NCI-H82 treated with DMSO at 0.1 percent for 48 hours (cell line): Measurements from ENCODE around the gene ZNF726.
"Not testable (repeated sequence)": the region's sequence is repeated elsewhere in the genome, so short reads cannot be mapped to it uniquely, and the experiment has no call there.

Experiments
- DNase-seq: peaks from one replicate; lab custom pipeline; 2025; ENCODE audit not compliant: unreplicated experiment; lab: John Stamatoyannopoulos, UW

The ZNF726 gene

DNA sequence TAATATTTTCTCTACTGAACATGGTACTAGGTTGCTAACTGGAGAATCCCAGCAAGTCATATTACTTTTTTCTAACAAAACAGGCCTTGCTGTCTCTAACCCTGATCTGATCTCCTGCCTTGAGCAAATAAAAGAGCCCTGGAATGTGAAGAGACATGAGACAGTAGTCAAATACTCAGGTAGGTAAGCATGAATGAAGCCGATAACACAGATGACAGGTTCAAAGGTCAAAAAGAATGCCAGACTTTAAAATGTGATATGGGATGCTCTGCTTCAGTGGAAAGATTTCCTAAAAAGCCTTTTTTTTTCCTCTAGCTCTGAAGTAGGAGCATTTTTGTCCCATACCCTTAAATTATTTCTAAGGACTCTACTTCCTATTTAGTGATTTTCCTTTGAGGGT, 28.7 kb downstream of the ZNF726 start:
- DNase-seq, result no peak

DNA sequence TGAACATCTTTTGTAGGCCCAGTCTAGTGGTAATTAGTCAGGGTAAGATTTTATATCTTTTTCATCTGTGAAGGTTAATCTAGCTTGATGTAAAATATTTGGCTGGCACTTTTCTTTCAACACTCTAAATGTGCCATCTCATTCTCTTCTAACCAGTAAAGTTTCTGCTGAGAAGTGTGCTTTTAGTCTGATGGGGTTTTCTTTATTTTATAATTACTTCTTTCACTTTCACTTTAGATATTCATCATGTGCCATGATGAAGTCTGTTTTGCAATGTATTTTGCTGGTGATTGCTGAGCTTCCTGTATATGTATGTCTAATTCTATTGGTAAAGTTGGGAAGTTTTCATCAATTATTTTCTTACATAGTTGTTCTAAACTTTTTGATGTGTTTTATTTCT, 31.9 kb downstream of the ZNF726 start:
- DNase-seq, result no peak

DNA sequence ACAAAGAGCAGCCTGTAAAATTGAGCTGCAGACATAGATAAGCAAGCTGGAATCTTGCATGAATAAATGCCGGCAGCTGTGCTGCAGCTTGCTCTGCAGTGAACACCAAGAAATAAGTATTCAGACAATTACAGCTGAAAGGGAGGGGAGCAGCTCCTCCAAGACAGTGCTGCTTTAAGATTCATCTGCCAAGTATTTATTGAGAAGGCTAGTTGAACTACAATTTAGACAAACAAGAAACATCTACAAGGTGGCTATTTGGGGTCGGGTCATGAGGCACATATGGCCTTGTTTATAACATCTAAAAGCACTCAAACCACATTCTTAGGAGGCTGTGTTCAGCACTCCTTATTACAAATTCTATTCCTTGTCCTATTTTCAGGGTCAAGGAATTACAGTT, 34.9 kb downstream of the ZNF726 start:
- DNase-seq, result no peak

DNA sequence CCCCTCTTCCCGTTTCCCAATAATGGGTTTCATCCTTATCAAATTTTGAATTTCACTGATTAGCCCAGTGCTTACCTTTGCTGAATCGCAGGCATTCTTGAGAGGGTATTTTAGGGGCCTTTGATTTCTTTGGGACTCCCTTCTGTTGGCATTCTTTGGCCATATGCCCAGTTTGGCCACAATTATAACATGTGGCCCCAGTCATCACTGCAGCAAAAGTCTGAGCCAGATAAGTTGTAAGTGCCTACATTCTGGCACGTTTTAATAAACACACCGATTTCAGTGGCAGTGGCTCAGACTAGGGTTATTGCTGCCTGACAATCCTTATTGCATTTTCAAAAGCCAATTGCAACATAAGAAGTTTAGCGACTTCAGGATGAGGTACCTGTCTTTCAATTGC, 41.4 kb downstream of the ZNF726 start:
- DNase-seq, result no peak

DNA sequence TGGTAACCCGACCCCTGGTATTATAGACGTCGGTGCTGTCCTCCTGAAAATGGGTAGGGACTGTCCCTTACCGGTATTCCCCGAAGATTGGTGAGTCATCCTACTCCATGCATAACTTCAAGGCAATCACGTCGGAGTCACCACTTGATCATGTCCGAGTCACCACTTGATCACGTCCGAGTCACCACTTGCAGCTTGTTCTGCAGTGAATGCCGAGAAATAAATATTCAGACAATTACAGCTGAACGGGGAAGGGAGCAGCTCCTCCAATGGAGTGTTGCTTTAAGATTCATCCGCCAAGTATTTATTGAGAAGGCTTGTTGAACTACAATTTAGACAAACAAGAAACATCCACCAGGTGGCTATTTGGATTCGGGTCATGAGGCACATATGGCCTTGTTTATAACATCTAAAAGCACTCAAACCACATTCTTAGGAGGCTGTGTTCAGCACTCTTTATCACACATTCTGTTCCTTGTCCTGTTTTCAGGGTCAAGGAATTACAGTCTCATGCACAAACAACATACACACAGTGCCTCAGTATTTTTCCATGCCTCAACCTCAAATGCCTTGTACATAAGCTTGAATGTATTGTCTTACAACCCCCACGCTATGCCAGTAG, 43.1 kb downstream of the ZNF726 start:
- DNase-seq, result no peak

DNA sequence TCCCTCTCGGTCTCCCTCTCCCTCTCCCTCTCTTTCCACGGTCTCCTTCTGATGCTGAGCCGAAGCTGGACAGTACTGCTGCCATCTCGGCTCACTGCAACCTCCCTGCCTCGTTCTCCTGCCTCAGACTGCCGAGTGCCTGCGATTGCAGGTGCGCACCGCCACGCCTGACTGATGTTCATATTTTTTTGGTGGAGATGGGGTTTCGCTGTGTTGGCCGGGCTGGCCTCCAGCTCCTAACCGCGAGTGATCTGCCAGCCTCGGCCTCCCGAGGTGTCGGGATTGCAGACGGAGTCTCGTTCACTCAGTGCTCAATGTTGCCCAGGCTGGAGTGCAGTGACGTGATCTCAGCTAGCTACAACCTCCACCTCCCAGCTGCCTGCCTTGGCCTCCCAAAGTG, 48.7 kb downstream of the ZNF726 start:
- not testable (repeated sequence) for DNase-seq

DNA sequence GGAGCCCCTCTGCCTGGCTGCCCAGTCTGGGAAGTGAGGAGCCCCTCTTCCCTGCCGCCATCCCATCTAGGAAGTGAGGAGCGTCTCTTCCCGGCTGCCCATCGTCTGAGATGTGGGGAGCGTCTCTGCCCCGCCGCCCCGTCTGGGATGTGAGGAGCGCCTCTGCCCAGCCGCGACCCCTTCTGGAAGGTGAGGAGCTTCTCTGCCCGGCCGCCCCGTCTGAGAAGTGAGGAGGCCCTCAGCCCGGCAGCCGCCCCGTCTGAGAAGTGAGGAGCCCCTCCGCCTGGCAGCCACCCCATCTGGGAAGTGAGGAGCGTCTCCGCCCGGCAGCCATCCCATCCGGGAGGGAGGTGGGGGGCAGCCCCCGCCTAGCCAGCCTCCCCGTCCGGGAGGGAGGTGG, 49.2 kb downstream of the ZNF726 start:
- DNase-seq, result not testable (repeated sequence)

DNA sequence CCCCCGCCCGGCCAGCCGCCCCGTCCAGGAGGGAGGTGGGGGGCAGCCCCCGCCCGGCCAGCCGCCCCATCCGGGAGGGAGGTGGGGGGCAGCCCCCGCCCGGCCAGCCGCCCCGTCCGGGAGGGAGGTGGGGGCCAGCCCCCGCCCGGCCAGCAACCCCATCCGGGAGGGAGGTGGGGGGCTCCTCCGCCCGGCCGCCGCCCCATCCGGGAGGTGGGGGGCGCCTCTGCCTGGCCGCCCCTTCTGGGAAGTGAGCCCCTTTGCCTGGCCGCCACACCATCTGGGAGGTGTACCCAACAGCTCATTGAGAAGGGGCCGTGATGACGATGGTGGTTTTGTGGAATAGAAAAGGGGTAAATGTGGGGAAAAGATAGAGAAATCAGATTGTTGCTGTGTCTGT, 49.6 kb downstream of the ZNF726 start:
- not testable (repeated sequence) for DNase-seq

DNA sequence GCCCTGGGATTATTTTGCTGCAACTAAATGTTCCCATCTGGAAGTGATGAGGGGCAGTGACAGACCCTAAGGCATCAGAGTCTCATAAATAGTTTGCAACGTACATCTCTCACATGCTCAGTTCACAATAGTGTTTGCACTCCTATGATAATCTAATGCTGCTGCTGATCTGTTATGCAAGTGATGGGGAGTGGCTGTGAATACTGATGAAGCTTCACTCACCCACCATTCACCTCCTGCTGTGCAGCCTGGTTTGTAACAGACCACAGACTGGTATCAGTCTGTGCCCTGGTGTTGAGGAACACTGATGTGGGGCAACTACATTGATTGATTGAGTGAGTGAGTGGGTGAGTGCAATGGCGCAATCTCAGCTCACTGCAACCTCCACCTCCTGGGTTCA, 54.9 kb downstream of the ZNF726 start:
- no peak for DNase-seq

DNA sequence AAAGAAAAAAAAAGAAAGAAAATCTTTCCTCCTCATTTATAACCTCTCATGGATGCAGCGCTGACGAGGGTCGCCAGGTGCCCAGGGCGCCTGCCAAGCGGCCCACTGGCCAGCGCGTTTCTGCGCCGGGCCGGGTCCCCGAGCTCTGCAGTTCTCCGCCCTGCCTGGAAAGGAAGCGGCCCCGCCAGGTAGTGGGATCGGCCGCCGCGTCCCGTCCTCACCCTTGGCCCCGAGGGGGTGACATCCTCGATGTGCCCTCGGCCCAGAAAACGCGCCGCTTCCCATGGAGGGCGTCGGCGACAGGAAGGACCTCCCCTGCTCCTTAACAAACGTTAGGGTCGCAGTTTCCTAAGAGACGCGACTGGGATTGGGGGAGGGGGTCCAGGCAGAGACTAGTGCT, 56.9 kb downstream of the ZNF726 start:
- no peak for DNase-seq

DNA sequence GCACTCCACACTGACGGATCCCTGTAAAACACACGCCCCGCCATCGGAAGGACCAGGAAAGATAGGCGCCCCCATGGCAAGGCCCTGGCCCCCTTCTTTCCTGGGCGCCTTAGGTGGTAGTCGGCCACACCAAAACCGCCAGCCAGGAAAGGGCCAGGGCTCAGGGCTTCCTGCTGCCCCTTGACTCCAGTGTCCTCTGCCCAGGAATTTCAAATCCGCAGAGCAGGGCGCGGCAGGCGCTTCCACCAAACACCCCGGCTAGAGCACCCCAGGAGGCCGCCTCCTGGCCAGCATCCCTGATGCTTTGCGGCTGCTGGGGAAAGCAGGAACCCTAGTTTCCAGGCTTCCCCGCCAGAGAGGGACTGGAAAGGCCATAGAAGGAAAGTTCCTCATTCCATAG, 57.5 kb downstream of the ZNF726 start:
- no peak for DNase-seq

DNA sequence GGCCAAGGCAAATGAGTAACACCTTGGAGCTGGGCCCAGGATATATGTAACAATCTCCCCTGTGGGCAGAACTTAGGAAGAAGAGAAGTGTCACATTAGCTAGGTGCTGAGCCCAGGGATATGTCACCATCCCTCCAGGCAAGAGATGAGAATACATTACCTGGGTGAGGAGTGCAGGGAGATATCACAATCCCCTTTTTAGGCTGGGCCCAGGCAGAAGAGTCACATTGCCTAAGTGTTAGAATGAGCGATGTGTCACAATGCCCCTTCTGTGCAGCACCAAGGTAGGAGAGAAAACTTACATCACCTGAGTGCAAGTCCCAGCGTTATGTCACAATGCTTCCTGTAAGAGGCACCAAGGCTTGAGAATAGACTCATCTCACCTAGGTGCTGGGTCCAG, 60.3 kb downstream of the ZNF726 start:
- no peak for DNase-seq

DNA sequence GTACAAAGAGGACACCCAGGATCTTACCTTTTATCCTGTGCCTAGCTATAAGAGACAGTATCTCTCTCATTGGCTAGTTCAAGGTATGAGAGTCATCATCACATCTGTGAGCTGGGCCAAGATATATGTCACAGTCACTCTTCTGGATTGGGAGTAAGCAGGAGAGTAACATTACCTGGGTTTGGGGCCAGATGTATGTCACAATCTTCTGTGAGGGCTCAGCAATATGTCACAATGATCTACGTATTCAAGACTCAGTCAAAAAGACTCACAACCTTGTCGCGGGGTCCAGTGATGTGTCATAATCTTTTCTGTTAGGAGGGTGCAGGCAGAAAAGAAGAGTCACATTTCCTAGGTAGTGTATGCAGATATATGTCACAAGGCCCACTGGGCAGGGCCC, 61.9 kb downstream of the ZNF726 start:
- DNase-seq, result not testable (repeated sequence)

DNA sequence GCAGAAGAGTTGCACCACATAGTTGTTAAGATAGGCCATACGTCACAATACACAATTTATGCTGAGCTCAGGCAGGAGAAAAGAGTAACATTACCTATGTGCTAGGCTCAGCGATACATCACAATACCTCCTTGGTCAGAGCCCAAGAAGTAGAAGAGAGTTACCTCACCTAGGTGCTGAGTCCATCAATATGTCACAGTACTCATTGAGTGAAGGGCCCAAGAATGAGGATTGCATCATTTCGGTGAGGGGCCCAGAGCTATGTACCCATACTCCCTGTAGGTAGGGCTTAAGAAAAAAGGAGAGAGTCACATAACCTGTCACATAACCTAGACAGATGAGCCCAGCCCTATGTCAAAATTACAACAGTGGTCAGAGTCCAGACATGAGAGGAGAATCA, 62.6 kb downstream of the ZNF726 start:
- DNase-seq, result not testable (repeated sequence)

DNA sequence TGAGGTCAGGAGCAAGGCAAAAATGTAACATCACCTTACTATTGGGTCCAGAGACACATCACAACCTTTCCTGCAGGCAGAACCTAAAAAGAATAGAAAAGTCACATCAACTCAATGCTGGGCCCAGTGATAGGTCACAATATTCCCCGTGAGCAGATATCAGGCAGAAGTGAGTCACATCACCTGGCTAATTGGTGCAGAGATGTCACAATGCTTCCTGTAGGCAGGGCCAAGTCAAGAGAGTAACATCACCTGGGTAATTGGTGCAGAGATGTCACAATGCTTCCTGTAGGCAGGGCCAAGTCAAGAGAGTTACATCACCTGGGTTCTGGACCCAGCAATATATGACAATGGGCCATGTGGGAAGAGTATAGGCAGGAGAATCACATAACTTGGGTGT, 63.4 kb downstream of the ZNF726 start:
- DNase-seq, result no peak

DNA sequence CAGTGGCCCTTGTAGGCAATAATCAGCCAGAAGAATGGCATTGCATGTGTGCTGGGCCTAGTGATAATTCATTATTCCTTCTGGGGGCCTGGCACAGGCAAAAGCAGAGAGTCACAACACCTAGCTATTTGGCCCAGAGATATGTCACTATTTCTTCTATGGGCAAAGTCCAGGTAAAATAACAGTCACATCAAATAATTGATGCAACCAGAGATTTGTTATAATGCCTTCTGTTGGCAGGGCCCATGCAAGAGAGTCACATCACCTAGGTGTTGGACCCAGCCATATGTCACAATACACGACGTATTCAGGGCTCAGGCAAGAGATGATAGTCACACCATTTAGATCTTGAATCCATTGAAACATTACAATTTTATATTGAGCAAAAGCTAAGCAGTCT, 66.1 kb downstream of the ZNF726 start:
- DNase-seq, result no peak

DNA sequence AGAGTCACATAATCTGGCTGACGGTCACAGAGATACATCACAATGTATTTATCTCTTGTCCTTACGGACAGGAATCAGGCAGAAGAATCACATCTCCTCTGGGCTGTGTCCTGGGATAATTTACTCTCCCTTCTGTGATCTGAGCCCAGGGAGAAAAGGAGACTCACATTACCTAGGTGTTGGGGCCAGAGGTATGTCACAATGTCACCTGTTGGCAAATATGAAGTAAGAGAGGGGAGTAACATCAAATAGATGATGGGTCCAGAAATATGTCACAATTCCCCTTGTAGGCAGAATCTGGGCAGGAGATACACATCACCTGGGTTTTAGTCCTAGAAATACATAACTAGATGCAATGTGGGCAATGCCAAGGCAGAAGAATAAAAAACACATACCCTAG, 67.2 kb downstream of the ZNF726 start:
- no peak for DNase-seq

DNA sequence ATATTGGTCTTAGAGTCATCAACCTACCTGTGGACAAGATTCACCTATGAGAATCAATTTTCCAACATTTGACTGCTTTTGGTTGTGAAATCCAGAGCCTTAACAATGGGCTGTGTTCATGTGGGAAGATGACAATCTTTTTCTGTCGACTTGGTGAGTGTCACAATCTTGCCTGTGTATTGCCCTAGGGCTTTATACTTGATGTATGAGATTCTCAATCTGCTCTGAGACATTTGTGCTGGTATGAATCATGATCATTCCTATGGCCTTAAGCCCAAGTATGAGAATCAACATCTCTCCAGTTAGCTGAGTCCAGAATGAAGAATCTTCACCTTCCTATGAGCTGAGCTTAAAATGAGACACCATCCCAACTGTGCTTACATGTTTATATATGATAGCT, 68.7 kb downstream of the ZNF726 start:
- no peak for DNase-seq
